Measurements from ENCODE around the gene HINFP. TPM values are rescaled to one million over a fixed set of nuclear protein-coding genes. Genes with fewer than 3 reads are reported as not detected.
"Not testable (repeated sequence)": the region's sequence is repeated elsewhere in the genome, so short reads cannot be mapped to it uniquely, and the experiment has no call there.

HINFP gene
- total RNA-seq, 1 donor from 2014 or later = 32.8 TPM

- peaks cover 48% of the 10 kb centered on the region for H3K4me1 Mint-ChIP-seq
- peaks cover 15% of the 10 kb centered on the region for H3K36me3 Mint-ChIP-seq
- TF ChIP-seq CTCF (IDR thresholded peaks at IDR 0.05; ENCODE audit: unreplicated experiment) = no peak
These were observed 19.5 kb upstream of the HINFP start, which contains the start of gene DPAGT1 for GRCh38 chr11:119101759-119102423. Gene DPAGT1 (minus strand): TSS chr11:119101853. CDS start chr11:119101655, 198 bp downstream.

GRCh38 chr11:119103161-119103664 is 18.2 kb upstream of the HINFP start:
- H3K9me3 Mint-ChIP-seq; H3K36me3 Mint-ChIP-seq; DNase-seq (ENCODE audit: low spot score in 2 of 2, unreplicated experiment in 2 of 2); H3K27me3 Mint-ChIP-seq (ENCODE audit: low read depth): not testable (repeated sequence)
- Mint-ChIP-seq H3K4me1 (peaks cover 52% of the 10 kb centered on the region), H3K4me3 (peak overlapping the region; percentile 20), H3K27ac (peak overlapping the region; percentile 100)

More at GRCh38 chr11:119101759-119102423, 19.5 kb upstream of the HINFP start, which contains the start of gene DPAGT1:
- no peaks in the 10 kb centered on the region for H3K9me3 Mint-ChIP-seq
- peak within 1 kb of the TSS; percentile 100 for H3K27ac Mint-ChIP-seq
- DNase-seq (ENCODE audit: low spot score in 2 of 2, unreplicated experiment in 2 of 2) = peak; percentile 55 to 77
- no peaks in the 10 kb centered on the region for H3K27me3 Mint-ChIP-seq (ENCODE audit: low read depth)
- peak within 1 kb of the TSS; percentile 80 for H3K4me3 Mint-ChIP-seq

GRCh38 chr11:119103793-119104192 is 17.6 kb upstream of the HINFP start:
- no peak for DNase-seq (ENCODE audit: low spot score in 2 of 2, unreplicated experiment in 2 of 2)
- Mint-ChIP-seq H3K27ac (peak overlapping the region; percentile 100), H3K36me3 (peaks cover 2% of the 10 kb centered on the region), H3K9me3 (no peaks in the 10 kb centered on the region), H3K27me3 (ENCODE audit: low read depth) (no peaks in the 10 kb centered on the region), H3K4me3 (peak overlapping the region; percentile 21), H3K4me1 (peaks cover 58% of the 10 kb centered on the region)
- TF ChIP-seq CTCF (IDR thresholded peaks at IDR 0.05; ENCODE audit: unreplicated experiment) = no peak

- Mint-ChIP-seq H3K4me3 (peak within 1 kb of the TSS; percentile 85), H3K36me3 (peaks cover 6% of the 10 kb centered on the region), H3K9me3 (no peaks in the 10 kb centered on the region), H3K4me1 (peaks cover 47% of the 10 kb centered on the region), H3K27me3 (ENCODE audit: low read depth) (no peaks in the 10 kb centered on the region), H3K27ac (peak within 1 kb of the TSS; percentile 98)
- TF ChIP-seq CTCF (IDR thresholded peaks at IDR 0.05; ENCODE audit: unreplicated experiment) = no peak
- DNase-seq (ENCODE audit: low spot score in 2 of 2, unreplicated experiment in 2 of 2) = peak; percentile 74 to 78
These were observed 14.5 kb upstream of the HINFP start, which contains the start of gene C2CD2L for GRCh38 chr11:119106564-119107537. Gene C2CD2L (plus strand): TSS chr11:119107344. CDS start chr11:119107742, 398 bp downstream.

GRCh38 chr11:119107538-119108145 is 13.7 kb upstream of the HINFP start:
- no peak for TF ChIP-seq CTCF (IDR thresholded peaks at IDR 0.05; ENCODE audit: unreplicated experiment)
- peaks cover 43% of the 10 kb centered on the region for H3K4me1 Mint-ChIP-seq
- H3K4me3 Mint-ChIP-seq = peak overlapping the region; percentile 85
- H3K36me3 Mint-ChIP-seq = peaks cover 7% of the 10 kb centered on the region
- H3K9me3 Mint-ChIP-seq = no peaks in the 10 kb centered on the region
- H3K27ac Mint-ChIP-seq = peak overlapping the region; percentile 63
- no peaks in the 10 kb centered on the region for H3K27me3 Mint-ChIP-seq (ENCODE audit: low read depth)
- peak in 1 of 2 experiments; percentile 59 for DNase-seq (ENCODE audit: low spot score in 2 of 2, unreplicated experiment in 2 of 2)

Data from mesothelial cell of epicardium (in vitro differentiated cells).